Umbilical cord (tissue), 2 donors: Measurements from ENCODE around the gene CCDC47. TPM values are rescaled to one million over a fixed set of nuclear protein-coding genes. Genes with fewer than 3 reads are reported as not detected.
"Not testable (repeated sequence)": the region's sequence is repeated elsewhere in the genome, so short reads cannot be mapped to it uniquely, and the experiment has no call there.

ENCODE experiments used
- DNase-seq: peaks from one replicate; pipeline ENCODE4 v3.0.0-alpha.2; 2015; ENCODE audit warnings: low spot score
- total RNA-seq: library from RNA; depleted of rRNA; stranded (reverse); fragments of >200 nt; gene quantifications from one replicate; pipeline ENCODE4 v1.2.3, GENCODE V29; 2014; ENCODE audit warnings: low replicate concordance; ENCODE audit not compliant: insufficient read depth

Gene CCDC47
- total RNA-seq, 1 donor from 2014 or later: 58.5 TPM

DNA sequence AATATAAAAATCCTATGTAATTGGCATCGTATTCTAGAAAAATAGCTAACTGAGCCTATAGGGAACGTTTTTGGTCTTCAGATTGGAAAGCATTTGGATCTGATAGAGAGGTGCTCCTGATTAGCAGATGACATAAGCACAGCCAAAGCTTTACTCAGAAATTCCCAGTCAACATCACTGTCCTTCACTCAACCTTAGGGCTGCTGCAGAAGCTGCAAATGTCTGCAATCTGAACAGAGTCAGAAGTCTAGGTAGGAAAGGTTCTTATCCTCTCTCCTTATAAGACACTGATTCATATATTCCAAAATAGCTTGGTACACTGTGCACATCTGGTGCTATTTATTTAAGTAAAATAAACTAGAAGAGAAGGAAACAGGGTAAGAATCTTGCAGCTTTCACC, 51.0 kb downstream of the CCDC47 start:
- DNase-seq: no peak

- DNase-seq: not testable (repeated sequence)
These were observed 53.2 kb downstream of the CCDC47 start for GRCh38 chr17:63720194-63720593.

DNA sequence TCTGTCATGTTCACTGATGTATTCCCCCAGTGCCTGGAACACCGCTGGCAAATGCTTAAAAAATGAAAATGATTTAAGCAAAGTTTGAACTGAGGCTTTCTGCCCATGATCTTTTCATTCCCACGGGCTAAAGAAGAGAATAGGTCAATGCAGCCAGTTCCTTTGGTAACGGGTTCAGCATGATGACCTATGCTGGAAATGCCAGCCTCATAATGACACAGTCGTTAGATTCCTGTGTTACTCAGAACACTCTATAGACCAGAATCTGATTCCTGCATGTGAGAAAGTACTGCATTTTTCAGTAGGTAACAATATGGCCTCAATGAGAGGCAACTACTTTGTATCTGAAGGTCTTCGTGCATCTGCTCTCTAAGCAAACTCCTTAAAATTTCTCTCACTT, 54.4 kb downstream of the CCDC47 start:
- no peak for DNase-seq

- no peak for DNase-seq
These were observed 57.0 kb downstream of the CCDC47 start for GRCh38 chr17:63716426-63716825.

DNA sequence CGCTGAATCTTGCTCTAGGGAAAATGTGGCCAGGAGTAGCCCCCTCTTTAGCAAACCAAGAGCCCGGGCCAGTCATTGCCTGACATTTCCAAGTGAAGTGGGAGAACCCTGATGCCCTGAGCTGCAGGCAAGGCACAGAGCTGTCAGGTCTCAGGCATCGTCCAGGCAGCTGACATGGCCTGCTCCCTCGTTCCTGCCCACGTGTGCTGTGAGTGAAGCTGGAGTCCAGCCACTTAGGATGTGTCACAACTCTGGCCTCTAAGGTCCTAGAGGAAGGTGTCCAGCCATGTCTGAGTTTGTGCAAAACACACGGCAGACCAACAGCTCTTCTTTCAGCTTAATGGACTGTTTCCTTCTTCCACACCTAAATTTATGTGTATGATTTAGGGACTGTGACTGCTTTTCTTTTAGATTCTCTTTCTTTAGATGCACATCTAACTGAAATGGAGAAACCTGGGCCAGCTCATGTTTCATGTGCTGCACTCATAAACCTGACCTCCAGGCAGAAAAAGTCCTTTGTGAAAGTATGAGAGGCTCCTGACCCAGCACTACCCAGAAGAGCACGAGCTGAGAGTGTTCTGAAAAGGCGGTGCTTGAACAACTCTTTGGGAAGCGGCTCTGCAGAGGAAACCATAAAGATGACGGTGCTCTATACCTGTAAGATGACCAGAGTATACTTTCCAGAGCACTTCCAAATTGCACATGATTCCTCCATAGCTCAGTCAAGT, 58.7 kb downstream of the CCDC47 start:
- DNase-seq: no peak

DNA sequence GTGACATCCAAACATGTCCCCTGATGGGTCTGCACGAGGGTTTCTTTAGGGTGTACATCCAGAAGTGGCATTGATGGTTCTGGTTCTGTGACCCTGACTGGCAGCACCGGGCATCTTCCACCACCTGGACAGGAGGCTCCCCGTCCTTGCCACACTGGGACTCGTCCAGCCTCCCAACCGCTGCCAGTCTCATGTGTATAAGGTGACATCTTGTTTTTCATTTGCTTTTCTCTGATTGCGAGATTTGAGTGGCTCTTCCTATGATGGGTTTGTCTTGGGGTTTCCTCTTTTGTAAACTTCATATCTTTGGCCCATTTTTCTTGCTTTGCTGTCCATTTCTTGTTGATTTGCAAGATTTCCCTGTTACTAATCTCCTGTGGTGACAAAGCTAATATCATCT, 64.3 kb downstream of the CCDC47 start:
- DNase-seq: no peak

GRCh38 chr17:63707151-63707550, 66.2 kb downstream of the CCDC47 start:
- DNase-seq: no peak

DNA sequence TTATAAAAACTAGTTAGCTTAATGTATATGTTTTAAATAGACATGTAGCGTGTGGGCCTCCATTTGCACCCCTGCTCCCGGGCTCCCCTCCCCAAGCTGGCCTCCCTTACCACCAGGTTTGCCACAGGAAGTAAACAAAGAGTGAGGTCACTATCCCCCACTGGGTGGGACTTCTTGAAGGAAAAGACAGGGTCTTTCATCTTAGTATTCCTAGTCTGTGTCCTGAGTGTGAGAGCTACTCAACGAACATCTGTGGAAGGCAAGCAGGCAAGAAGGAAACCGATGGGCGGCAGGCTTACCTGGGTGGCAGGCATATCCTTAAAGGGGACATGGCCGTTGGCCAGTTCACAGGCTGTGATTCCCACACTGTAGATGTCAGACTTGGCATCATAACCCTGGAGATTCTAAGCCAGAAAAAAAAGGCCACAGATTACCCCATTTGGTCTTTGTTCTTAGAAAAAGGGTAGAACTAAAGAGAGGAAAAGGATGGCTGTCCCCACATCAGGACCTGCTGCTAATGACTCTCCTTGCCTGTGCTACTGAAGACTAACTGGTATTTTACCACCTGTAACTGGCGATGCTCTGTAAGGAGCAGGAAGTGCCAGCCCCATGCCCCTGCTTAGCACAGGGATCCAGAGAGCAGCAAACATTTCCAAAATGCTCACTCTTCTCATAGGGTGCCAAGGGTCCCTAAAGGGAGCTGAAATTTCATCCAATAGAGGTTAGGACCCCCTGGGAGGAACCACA, 66.9 kb downstream of the CCDC47 start:
- DNase-seq: no peak

GRCh38 chr17:63705657-63706056, 67.7 kb downstream of the CCDC47 start:
- DNase-seq: no peak

DNA sequence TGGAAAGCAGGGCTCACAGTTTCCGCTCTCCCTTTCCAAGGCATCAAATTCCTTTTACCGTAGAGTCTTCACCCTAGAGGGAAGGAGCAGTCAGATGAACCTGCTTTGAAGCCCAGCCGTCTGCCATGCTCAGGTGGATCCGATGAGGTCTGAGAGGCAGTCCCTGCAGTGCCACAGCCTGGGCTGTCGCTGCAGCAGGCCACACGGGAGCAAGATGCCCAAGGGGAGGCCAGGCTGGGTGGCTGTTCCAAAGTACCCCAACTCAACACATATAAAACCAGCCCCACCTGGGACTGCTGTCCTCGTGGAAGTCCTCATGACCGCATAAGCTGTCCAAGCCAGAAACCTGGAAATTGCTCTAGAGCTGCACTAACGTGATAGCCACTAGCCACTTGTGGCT, 68.6 kb downstream of the CCDC47 start:
- no peak for DNase-seq

DNA sequence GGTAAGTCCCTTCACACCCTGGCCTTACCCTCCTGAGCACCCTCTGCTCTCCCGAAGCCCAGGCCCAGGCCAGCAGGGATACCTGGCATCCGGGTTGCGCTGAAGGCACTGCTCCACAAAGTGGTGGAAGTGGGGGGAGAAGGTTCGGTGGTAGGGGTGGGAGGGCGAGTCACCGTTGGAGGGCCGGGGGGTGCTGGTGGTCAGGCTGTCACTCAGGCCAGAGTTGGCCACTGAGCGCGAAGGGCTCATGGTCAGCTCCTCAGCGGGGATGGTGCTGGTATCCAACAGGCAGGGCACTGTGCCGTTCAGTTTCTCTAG, 69.2 kb downstream of the CCDC47 start:
- DNase-seq: no peak

DNA sequence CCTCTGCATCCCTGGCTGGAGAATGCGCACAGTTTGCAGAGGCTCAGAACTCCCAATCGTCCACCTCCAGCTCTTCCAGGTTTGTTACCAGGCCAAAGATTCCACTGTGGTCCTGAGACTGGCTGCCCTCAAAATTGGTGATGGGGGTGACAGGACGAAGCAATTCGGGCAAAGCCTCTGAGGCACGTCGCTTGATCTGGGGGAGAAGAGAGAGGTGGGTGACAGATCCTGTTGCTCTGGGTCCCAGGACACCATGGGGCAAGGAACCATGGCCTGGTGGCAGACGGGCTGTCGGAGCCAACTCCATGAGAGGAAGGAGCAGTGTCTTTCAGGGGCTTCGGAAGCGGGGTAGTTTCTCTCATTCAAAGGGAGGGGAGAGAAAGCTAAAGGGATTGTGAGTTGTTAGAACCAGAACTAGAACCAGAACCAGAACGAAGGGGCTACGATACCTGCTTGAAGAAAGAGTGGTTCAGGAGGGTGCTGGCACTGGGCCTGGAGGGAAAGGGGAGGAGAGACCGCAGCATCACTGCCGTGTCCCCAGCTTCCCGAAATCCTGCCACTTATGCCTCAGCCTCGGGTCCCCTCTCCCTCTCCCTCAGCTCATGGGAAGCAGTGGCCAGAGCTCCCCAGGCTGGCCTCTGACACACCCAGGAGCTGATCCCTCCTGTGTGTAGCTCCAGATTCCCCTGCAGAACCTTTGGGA, 69.7 kb downstream of the CCDC47 start:
- no peak for DNase-seq

- no peak for DNase-seq
These were observed 70.4 kb downstream of the CCDC47 start for GRCh38 chr17:63703029-63703428.

- no peak for DNase-seq
These were observed 70.7 kb downstream of the CCDC47 start for GRCh38 chr17:63702721-63703015.

DNA sequence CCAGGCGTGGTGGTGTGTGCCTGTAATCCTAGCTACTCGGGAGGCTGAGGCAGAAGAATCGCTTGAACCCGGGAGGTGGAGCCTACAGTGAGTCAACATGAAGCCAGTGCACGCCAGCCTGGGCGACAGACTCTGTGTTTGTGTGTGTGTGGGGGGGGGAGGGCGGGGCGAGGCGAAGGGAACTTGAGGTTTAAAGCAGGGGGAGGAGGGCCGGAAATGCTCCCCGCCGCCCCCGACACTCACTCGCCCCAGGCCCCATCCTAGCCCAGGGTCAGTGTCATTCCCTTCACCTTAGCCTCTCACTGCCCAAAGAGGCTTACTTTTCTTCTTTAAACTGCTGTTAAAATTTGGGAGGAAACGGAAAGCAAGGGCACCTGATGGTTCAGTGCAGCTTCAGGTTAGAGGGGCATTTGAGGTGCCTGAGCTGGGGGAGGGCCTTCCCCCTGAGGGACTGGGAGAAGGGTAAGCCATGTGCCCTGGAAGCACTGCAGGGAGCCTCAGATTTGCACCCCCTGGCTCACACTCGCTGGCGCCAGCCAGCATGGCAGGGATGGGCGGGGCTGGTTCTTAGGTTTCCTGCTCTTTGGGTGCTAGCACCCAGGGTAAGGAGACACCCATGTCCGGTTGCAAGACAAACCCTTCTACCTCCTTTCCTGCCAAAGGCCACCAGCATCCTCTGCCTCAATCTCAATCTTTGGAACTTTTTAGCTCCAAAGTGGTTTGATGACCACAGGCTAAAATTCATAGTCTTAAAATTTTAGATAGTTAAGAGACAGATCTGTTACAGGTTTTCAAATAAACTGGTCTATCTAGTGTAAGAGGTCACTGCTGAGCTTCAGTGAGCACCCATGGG, 71.3 kb downstream of the CCDC47 start:
- no peak for DNase-seq

GRCh38 chr17:63701456-63701820, 72.0 kb downstream of the CCDC47 start:
- DNase-seq: no peak

DNA sequence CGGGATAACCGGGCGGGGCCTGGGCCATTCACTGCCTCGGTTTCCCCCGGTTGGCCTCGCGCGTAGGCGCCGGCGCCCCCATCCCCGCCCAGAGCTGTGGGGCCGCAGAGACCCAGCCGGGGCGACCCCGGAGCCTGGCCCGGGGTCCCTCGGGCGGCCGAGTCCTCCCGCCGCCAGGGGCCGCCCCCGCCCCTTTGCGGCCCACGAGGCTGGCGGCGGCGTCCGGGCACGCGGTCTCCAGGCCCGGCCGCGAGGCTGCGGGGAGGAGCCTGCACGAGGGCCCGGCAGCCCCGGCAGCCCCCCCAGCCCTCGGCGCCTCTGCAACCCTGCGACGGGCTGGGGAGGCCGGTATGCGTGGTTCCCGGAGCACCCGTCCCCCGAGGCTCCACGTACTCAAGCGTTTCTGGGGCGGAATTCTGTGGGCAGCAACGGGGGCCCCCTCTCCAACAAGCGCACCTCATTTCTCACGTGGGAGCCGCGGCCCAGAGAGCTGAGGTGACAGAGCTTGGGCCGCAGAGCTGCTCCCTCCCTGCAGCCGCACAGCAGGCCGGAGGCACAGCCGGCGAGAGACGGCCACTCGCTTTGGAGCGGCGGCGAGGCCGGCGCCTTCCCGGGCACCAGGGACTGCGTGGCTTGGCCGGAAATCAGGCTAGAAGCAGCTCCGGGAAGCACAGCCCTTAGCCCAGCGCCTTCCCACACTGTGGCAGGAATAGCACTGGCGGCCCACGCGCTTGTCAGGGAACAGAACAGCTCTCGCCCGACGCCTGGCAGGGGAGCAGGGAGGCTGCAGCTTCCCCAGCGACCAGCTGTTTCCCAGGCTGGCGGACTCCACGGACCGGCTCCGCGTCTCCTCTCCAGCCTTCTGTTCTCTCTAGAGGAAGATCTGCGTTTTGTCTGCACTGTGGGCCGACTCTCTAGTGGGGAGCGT, 72.6 kb downstream of the CCDC47 start:
- DNase-seq: peak; percentile 38

GRCh38 chr17:63699638-63700527, 73.5 kb downstream of the CCDC47 start, which contains the start of gene LIMD2:
LIMD2 (minus strand) TSS chr17:63700125; CDS start chr17:63699298, 827 bp downstream.
- peak; percentile 26 for DNase-seq

GRCh38 chr17:63698886-63699637, 74.3 kb downstream of the CCDC47 start:
- peak; percentile 41 for DNase-seq
